ENCODE data around the gene KDM4B. TPM values are rescaled to one million over a fixed set of nuclear protein-coding genes. Genes with fewer than 3 reads are reported as not detected.

Gene KDM4B
- total and polyA plus RNA-seq, 7 donors: 7.2 to 46.5 (median 21.4) TPM

- no peak overlapping the region for H3K27ac ChIP-seq
- H3K36me3 ChIP-seq: peaks cover 0 to 50% (median 5%) of the 10 kb centered on the region in 4 donors
- H3K9me3 ChIP-seq: peaks cover 0 to 4% (median under 1%) of the 10 kb centered on the region in 4 donors
- H3K4me1 ChIP-seq: no peaks in the 10 kb centered on the region
- H3K27me3 ChIP-seq: no peaks in the 10 kb centered on the region
- H3K4me3 ChIP-seq: no peak overlapping the region
- TF ChIP-seq POLR2AphosphoS5 (IDR thresholded peaks at IDR 0.05): no peak
- TF ChIP-seq EP300 (IDR thresholded peaks at IDR 0.05): no peak
- TF ChIP-seq POLR2A (IDR thresholded peaks at IDR 0.05): no peak
- TF ChIP-seq CTCF (IDR thresholded peaks at IDR 0.05): no peak
- 96% methylated on average over 14 of the region's 14 CpGs for WGBS, 2 donors
- DNase-seq: no peak
- intact Hi-C loops (cut with DNase I): no loop called here
These were observed 97.9 kb downstream of the KDM4B start for GRCh38 chr19:5066768-5067167.

GRCh38 chr19:5067678-5068077, 98.8 kb downstream of the KDM4B start:
- Histone ChIP-seq H3K4me1 (no peaks in the 10 kb centered on the region), H3K27me3 (no peaks in the 10 kb centered on the region), H3K27ac (no peak overlapping the region), H3K4me3 (no peak overlapping the region), H3K36me3 (peaks cover 0 to 46% (median 3%) of the 10 kb centered on the region in 4 donors), H3K9me3 (peaks cover 0 to 3% (median under 1%) of the 10 kb centered on the region in 4 donors)
- no peak for DNase-seq
- TF ChIP-seq CTCF (IDR thresholded peaks at IDR 0.05) (no peak), POLR2AphosphoS5 (IDR thresholded peaks at IDR 0.05) (no peak), POLR2A (IDR thresholded peaks at IDR 0.05) (no peak), EP300 (IDR thresholded peaks at IDR 0.05) (no peak)
- intact Hi-C loops (cut with DNase I): no loop called here
- 74 to 86% methylated on average over 12 of the region's 12 CpGs for WGBS, 2 donors

GRCh38 chr19:5068233-5069072, 99.5 kb downstream of the KDM4B start:
- Histone ChIP-seq H3K9me3 (no peaks in the 10 kb centered on the region), H3K4me3 (no peak overlapping the region), H3K4me1 (no peaks in the 10 kb centered on the region), H3K27me3 (no peaks in the 10 kb centered on the region), H3K36me3 (peaks cover 0 to 44% (median 7%) of the 10 kb centered on the region in 4 donors), H3K27ac (no peak overlapping the region)
- intact Hi-C loops (cut with DNase I): no loop called here
- 90 to 94% methylated on average over 39 of the region's 39 CpGs for WGBS, 2 donors
- no peak for TF ChIP-seq CTCF (IDR thresholded peaks at IDR 0.05)
- DNase-seq: no peak

GRCh38 chr19:5070331-5070730, 101.4 kb downstream of the KDM4B start:
- Histone ChIP-seq H3K4me3 (no peak overlapping the region), H3K27ac (no peak overlapping the region), H3K9me3 (no peaks in the 10 kb centered on the region), H3K27me3 (no peaks in the 10 kb centered on the region), H3K4me1 (no peaks in the 10 kb centered on the region), H3K36me3 (peaks cover 0 to 47% (median 7%) of the 10 kb centered on the region in 4 donors)
- intact Hi-C loops (cut with DNase I): no loop called here
- TF ChIP-seq POLR2A (IDR thresholded peaks at IDR 0.05): no peak
- no peak for TF ChIP-seq POLR2AphosphoS5 (IDR thresholded peaks at IDR 0.05)
- TF ChIP-seq EP300 (IDR thresholded peaks at IDR 0.05): no peak
- no peak for DNase-seq
- 96 to 97% methylated on average over 17 of the region's 17 CpGs for whole genome bisulfite sequencing, 2 donors

- DNase-seq: no peak
- H3K27ac ChIP-seq: no peak overlapping the region
- H3K9me3 ChIP-seq: no peaks in the 10 kb centered on the region
- no peak overlapping the region for H3K4me3 ChIP-seq
- intact Hi-C loops (cut with DNase I): no loop called here
- TF ChIP-seq EP300 (IDR thresholded peaks at IDR 0.05) (no peak), POLR2A (IDR thresholded peaks at IDR 0.05) (no peak)
- H3K36me3 ChIP-seq: peaks cover 0 to 46% (median 5%) of the 10 kb centered on the region in 4 donors
- no peaks in the 10 kb centered on the region for H3K4me1 ChIP-seq
- 83 to 93% methylated on average over 19 of the region's 19 CpGs for WGBS, 2 donors
- no peaks in the 10 kb centered on the region for H3K27me3 ChIP-seq
These were observed 102.0 kb downstream of the KDM4B start for GRCh38 chr19:5070930-5071329.
